Adrenal gland (tissue), 5 donors: Measurements from ENCODE around the gene KCTD17.

Source experiments
- POLR2A ChIP-seq, 2 donors: fragments of 450-650 bp; IDR thresholded peaks; one replicate each; pipeline ENCODE4 v1.6.1; 2017; ENCODE audit warnings: antibody characterized with exemption in 2 of 2, mild to moderate bottlenecking in 2 of 2, moderate library complexity in 1 of 2
- TF ChIP-seq, protein P1 (sequence below), 6 experiments: fragments of 450-650 bp in 4 of 6; fragments of 200-600 bp in 2 of 6; sonication (generic) in 1 of 6; IDR thresholded peaks; 1 replicate in 5 of 6; 2 replicates in 1 of 6; pipeline versions ENCODE4 v1.5.1 to v1.8.0; 2016 to 2021; ENCODE audit warnings: antibody characterized with exemption in 6 of 6, mild to moderate bottlenecking in 2 of 6, moderate library complexity in 1 of 6
- donor health status: DM: no; HTN: no; CAD: no.

DNA sequence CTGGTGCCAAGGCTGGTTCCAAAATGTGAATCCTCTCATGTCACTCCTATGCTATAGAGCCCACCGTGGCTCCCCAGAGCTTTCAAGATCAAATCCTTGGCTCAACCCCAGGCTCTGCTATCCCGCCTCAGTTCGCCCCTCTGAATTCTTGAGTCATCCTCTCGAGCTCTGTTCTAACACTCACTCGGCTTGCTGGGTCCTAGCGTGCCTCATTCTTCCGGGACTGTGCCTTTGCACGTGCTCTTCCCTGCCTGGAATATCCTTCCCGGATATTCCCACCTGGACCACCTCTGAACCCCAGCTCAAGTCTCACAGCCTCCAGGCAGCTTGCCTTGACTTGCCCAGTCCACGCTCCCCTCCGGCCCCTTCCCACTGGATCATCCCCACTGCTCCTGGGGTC is 13.0 kb downstream of the KCTD17 start:
- TF ChIP-seq, protein P1, sequence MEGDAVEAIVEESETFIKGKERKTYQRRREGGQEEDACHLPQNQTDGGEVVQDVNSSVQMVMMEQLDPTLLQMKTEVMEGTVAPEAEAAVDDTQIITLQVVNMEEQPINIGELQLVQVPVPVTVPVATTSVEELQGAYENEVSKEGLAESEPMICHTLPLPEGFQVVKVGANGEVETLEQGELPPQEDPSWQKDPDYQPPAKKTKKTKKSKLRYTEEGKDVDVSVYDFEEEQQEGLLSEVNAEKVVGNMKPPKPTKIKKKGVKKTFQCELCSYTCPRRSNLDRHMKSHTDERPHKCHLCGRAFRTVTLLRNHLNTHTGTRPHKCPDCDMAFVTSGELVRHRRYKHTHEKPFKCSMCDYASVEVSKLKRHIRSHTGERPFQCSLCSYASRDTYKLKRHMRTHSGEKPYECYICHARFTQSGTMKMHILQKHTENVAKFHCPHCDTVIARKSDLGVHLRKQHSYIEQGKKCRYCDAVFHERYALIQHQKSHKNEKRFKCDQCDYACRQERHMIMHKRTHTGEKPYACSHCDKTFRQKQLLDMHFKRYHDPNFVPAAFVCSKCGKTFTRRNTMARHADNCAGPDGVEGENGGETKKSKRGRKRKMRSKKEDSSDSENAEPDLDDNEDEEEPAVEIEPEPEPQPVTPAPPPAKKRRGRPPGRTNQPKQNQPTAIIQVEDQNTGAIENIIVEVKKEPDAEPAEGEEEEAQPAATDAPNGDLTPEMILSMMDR (IDR thresholded peaks at IDR 0.05): no peak
- TF ChIP-seq POLR2A (IDR thresholded peaks at IDR 0.05): no peak
